ENCODE measurements around the gene PLEKHA7.

DNA sequence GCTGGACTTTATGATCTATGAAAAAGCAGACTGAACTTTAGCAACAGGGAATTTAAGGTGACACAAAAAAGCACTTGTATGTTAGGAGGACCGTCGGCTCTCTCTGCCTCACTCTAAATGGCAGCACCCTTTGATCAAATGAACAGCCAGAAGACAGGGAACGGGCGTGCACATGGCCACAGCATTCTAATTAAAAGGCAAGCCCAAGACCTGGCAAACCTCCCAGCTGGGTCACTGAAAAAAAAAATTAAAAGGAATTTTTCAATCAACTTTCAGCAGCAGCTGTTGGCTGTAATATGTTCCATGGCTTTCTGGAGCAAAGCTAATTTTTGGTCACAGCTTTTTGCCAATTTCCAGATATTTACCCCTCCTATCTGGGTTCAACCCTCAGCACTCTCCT, 159.2 kb downstream of the PLEKHA7 start:
- TF ChIP-seq, protein P1, sequence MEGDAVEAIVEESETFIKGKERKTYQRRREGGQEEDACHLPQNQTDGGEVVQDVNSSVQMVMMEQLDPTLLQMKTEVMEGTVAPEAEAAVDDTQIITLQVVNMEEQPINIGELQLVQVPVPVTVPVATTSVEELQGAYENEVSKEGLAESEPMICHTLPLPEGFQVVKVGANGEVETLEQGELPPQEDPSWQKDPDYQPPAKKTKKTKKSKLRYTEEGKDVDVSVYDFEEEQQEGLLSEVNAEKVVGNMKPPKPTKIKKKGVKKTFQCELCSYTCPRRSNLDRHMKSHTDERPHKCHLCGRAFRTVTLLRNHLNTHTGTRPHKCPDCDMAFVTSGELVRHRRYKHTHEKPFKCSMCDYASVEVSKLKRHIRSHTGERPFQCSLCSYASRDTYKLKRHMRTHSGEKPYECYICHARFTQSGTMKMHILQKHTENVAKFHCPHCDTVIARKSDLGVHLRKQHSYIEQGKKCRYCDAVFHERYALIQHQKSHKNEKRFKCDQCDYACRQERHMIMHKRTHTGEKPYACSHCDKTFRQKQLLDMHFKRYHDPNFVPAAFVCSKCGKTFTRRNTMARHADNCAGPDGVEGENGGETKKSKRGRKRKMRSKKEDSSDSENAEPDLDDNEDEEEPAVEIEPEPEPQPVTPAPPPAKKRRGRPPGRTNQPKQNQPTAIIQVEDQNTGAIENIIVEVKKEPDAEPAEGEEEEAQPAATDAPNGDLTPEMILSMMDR (IDR thresholded peaks at IDR 0.05; ENCODE audit: insufficient read depth, low read length) = no peak
- TF ChIP-seq, protein P2, sequence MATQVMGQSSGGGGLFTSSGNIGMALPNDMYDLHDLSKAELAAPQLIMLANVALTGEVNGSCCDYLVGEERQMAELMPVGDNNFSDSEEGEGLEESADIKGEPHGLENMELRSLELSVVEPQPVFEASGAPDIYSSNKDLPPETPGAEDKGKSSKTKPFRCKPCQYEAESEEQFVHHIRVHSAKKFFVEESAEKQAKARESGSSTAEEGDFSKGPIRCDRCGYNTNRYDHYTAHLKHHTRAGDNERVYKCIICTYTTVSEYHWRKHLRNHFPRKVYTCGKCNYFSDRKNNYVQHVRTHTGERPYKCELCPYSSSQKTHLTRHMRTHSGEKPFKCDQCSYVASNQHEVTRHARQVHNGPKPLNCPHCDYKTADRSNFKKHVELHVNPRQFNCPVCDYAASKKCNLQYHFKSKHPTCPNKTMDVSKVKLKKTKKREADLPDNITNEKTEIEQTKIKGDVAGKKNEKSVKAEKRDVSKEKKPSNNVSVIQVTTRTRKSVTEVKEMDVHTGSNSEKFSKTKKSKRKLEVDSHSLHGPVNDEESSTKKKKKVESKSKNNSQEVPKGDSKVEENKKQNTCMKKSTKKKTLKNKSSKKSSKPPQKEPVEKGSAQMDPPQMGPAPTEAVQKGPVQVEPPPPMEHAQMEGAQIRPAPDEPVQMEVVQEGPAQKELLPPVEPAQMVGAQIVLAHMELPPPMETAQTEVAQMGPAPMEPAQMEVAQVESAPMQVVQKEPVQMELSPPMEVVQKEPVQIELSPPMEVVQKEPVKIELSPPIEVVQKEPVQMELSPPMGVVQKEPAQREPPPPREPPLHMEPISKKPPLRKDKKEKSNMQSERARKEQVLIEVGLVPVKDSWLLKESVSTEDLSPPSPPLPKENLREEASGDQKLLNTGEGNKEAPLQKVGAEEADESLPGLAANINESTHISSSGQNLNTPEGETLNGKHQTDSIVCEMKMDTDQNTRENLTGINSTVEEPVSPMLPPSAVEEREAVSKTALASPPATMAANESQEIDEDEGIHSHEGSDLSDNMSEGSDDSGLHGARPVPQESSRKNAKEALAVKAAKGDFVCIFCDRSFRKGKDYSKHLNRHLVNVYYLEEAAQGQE (IDR thresholded peaks at IDR 0.05; ENCODE audit: insufficient replicate concordance, low read depth) = no peak
